NCI-H226 (cell line): ENCODE data around the gene DSTYK.

ENCODE experiments used
- DNase-seq: peaks from one replicate; pipeline ENCODE4 v3.0.0-alpha.2; 2015

DSTYK gene

GRCh38 chr1:205121660-205122488 lies 89.6 kb downstream of the DSTYK start, which contains the start of gene RBBP5:
Gene RBBP5 (minus strand): TSS chr1:205121978. CDS start chr1:205121873, 105 bp downstream.
- peak; percentile 97 for DNase-seq

- DNase-seq, result no peak
These were observed 92.8 kb downstream of the DSTYK start for GRCh38 chr1:205118752-205119151.

- DNase-seq, result no peak
These were observed 100.1 kb downstream of the DSTYK start for GRCh38 chr1:205111354-205111753.

- DNase-seq, result no peak
These were observed 101.8 kb downstream of the DSTYK start for GRCh38 chr1:205109711-205110110.

GRCh38 chr1:205109269-205109668 lies 102.2 kb downstream of the DSTYK start:
- no peak for DNase-seq

GRCh38 chr1:205108464-205108863 lies 103.0 kb downstream of the DSTYK start:
- DNase-seq, result no peak

- no peak for DNase-seq
These were observed 104.2 kb downstream of the DSTYK start for GRCh38 chr1:205107327-205107726.

GRCh38 chr1:205102404-205102803 lies 109.1 kb downstream of the DSTYK start:
- DNase-seq, result no peak

GRCh38 chr1:205098242-205098641 lies 113.3 kb downstream of the DSTYK start:
- DNase-seq, result no peak

- DNase-seq, result no peak
These were observed 116.1 kb downstream of the DSTYK start for GRCh38 chr1:205095422-205095821.
